ENCODE data around the gene AP5B1. TPM values are rescaled to one million over a fixed set of nuclear protein-coding genes. Genes with fewer than 3 reads are reported as not detected.

AP5B1 gene
- total RNA-seq, 4 donors from 2014 or later = 24.9 to 33.7 (median 28.2) TPM

GRCh38 chr11:65802841-65803240, 22.1 kb upstream of the AP5B1 start:
- Histone ChIP-seq H3K4me1 (no peaks in the 10 kb centered on the region), H3K27ac (no peak overlapping the region), H3K27me3 (peaks cover 73% of the 10 kb centered on the region), H3K36me3 (no peaks in the 10 kb centered on the region), H3K4me3 (no peak overlapping the region), H3K9me3 (no peaks in the 10 kb centered on the region)
- no peak for DNase-seq
- TF ChIP-seq EP300 (IDR thresholded peaks at IDR 0.05; ENCODE audit: low read depth) (no peak), CTCF (IDR thresholded peaks at IDR 0.05) (no peak), POLR2AphosphoS5 (IDR thresholded peaks at IDR 0.05) (no peak), POLR2A (IDR thresholded peaks at IDR 0.05) (no peak)
- in situ Hi-C loops (cut with MboI; ENCODE audit: low pct_ligation_motif_present in 1 of 4, low pct_unique_long_range_greater_than_20kb in 1 of 4, low sequenced_read_pairs in 3 of 4) (loop anchor here in 3 of 4 donors (25.0 kb wide), 1 partner anchor 91 kb away; the partner anchor contains the start of genes KAT5 (in 3 of the 3) and RNASEH2C (in 3 of the 3)), intact Hi-C loops (cut with DNase I; ENCODE audit: low total_unique reads) (no loop called here)
- WGBS, 2 donors (ENCODE audit: low coverage in 1 of 2) = 81% methylated on average over 9 of the region's 9 CpGs; no CpG with 5 or more reads in 1 of the 2 donors

GRCh38 chr11:65801153-65801987, 20.6 kb upstream of the AP5B1 start:
- in situ Hi-C loops (cut with MboI; ENCODE audit: low pct_ligation_motif_present in 1 of 4, low pct_unique_long_range_greater_than_20kb in 1 of 4, low sequenced_read_pairs in 3 of 4) (loop anchor here in 3 of 4 donors (25.0 kb wide), 1 partner anchor 89 kb away; the partner anchor contains the start of genes KAT5 (in 3 of the 3) and RNASEH2C (in 3 of the 3)), intact Hi-C loops (cut with DNase I; ENCODE audit: low total_unique reads) (no loop called here)
- no peak for TF ChIP-seq POLR2A (IDR thresholded peaks at IDR 0.05)
- TF ChIP-seq POLR2AphosphoS5 (IDR thresholded peaks at IDR 0.05) = no peak
- TF ChIP-seq EP300 (IDR thresholded peaks at IDR 0.05; ENCODE audit: low read depth) = no peak
- no peak for TF ChIP-seq CTCF (IDR thresholded peaks at IDR 0.05)
- Histone ChIP-seq H3K4me1 (no peaks in the 10 kb centered on the region), H3K36me3 (no peaks in the 10 kb centered on the region), H3K9me3 (no peaks in the 10 kb centered on the region), H3K27me3 (peaks cover 60% of the 10 kb centered on the region), H3K4me3 (no peak overlapping the region), H3K27ac (no peak overlapping the region)
- 78 to 81% methylated on average over 2 to 18 of the region's 18 CpGs for WGBS, 2 donors (ENCODE audit: low coverage in 1 of 2)
- no peak for DNase-seq

- 92 to 100% methylated on average over 6 to 8 of the region's 8 CpGs for WGBS, 2 donors (ENCODE audit: low coverage in 1 of 2)
- peaks cover 45% of the 10 kb centered on the region for H3K27me3 ChIP-seq
- intact Hi-C loops (cut with DNase I; ENCODE audit: low total_unique reads) = no loop called here
- H3K36me3 ChIP-seq = peaks cover 0 to 7% (median 3%) of the 10 kb centered on the region in 4 donors
- TF ChIP-seq POLR2A (IDR thresholded peaks at IDR 0.05) (no peak), POLR2AphosphoS5 (IDR thresholded peaks at IDR 0.05) (no peak), EP300 (IDR thresholded peaks at IDR 0.05; ENCODE audit: low read depth) (no peak), CTCF (IDR thresholded peaks at IDR 0.05) (no peak)
- no peak overlapping the region for H3K27ac ChIP-seq
- peaks cover 0 to 4% (median 3%) of the 10 kb centered on the region in 4 donors for H3K4me1 ChIP-seq
- no peak for DNase-seq
- in situ Hi-C loops (cut with MboI; ENCODE audit: low pct_ligation_motif_present in 1 of 4, low pct_unique_long_range_greater_than_20kb in 1 of 4, low sequenced_read_pairs in 3 of 4) = no loop called here
- no peak overlapping the region for H3K4me3 ChIP-seq
- no peaks in the 10 kb centered on the region for H3K9me3 ChIP-seq
These were observed 18.1 kb upstream of the AP5B1 start for GRCh38 chr11:65798882-65799281.

- in situ Hi-C loops (cut with MboI; ENCODE audit: low pct_ligation_motif_present in 1 of 4, low pct_unique_long_range_greater_than_20kb in 1 of 4, low sequenced_read_pairs in 3 of 4) = no loop called here
- H3K4me1 ChIP-seq = peaks cover 2 to 15% (median 14%) of the 10 kb centered on the region in 4 donors
- WGBS, 2 donors (ENCODE audit: low coverage in 1 of 2) = 53% methylated on average over 10 of the region's 13 CpGs; no CpG with 5 or more reads in 1 of the 2 donors
- TF ChIP-seq CTCF (IDR thresholded peaks at IDR 0.05) = no peak
- TF ChIP-seq POLR2AphosphoS5 (IDR thresholded peaks at IDR 0.05) = no peak
- TF ChIP-seq EP300 (IDR thresholded peaks at IDR 0.05; ENCODE audit: low read depth) = no peak
- H3K27me3 ChIP-seq = peaks cover 34% of the 10 kb centered on the region
- H3K36me3 ChIP-seq = peaks cover 0 to 7% (median 3%) of the 10 kb centered on the region in 4 donors
- no peaks in the 10 kb centered on the region for H3K9me3 ChIP-seq
- H3K4me3 ChIP-seq = no peak overlapping the region
- H3K27ac ChIP-seq = no peak overlapping the region
- peak; percentile 47 for DNase-seq
- intact Hi-C loops (cut with DNase I; ENCODE audit: low total_unique reads) = no loop called here
These were observed 16.9 kb upstream of the AP5B1 start for GRCh38 chr11:65797711-65798110.

All from transverse colon (tissue), 4 donors.